ENCODE results near the gene SETBP1.
"Not testable (repeated sequence)": the region's sequence is repeated elsewhere in the genome, so short reads cannot be mapped to it uniquely, and the experiment has no call there.

Gene SETBP1

GRCh38 chr18:44788334-44788733 lies 107.6 kb downstream of the SETBP1 start:
- H3K36me3 Mint-ChIP-seq (ENCODE audit: low read depth) = no peaks in the 10 kb centered on the region
- peaks cover 24% of the 10 kb centered on the region for H3K4me1 Mint-ChIP-seq (ENCODE audit: low read depth)
- no peaks in the 10 kb centered on the region for H3K9me3 Mint-ChIP-seq
- no peak overlapping the region for H3K4me3 Mint-ChIP-seq
- peaks cover 18% of the 10 kb centered on the region for H3K27me3 Mint-ChIP-seq
- no peak overlapping the region for H3K27ac Mint-ChIP-seq

DNA sequence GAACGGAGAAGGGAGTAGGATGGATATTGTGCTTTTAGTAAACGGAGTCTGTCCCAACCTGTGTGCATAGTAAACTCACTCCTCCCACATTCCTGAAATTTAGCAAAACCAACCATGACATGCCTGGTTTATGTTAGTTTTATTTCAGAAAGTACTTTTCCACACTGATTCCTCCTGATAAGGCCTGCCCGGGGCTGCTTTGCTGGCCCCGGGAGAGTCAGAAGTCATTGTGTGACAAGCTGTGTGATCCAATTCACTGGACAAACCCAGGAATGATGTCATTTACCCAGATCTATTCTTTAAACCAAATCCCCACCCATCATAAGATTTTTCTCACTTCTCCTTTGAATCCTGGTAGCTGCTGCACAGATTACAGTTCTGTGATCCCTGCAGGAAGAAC lies 109.0 kb downstream of the SETBP1 start:
- H3K9me3 Mint-ChIP-seq = peaks cover 3% of the 10 kb centered on the region
- no peak overlapping the region for H3K4me3 Mint-ChIP-seq
- H3K4me1 Mint-ChIP-seq (ENCODE audit: low read depth) = peaks cover 27% of the 10 kb centered on the region
- no peaks in the 10 kb centered on the region for H3K36me3 Mint-ChIP-seq (ENCODE audit: low read depth)
- peaks cover 21% of the 10 kb centered on the region for H3K27me3 Mint-ChIP-seq
- no peak overlapping the region for H3K27ac Mint-ChIP-seq

- H3K9me3 Mint-ChIP-seq = peaks cover 3% of the 10 kb centered on the region
- no peaks in the 10 kb centered on the region for H3K36me3 Mint-ChIP-seq (ENCODE audit: low read depth)
- peaks cover 21% of the 10 kb centered on the region for H3K27me3 Mint-ChIP-seq
- H3K4me1 Mint-ChIP-seq (ENCODE audit: low read depth) = peaks cover 39% of the 10 kb centered on the region
- H3K4me3 Mint-ChIP-seq = no peak overlapping the region
- H3K27ac Mint-ChIP-seq = no peak overlapping the region
Measured at GRCh38 chr18:44790860-44791259, 110.2 kb downstream of the SETBP1 start.

- Mint-ChIP-seq H3K27me3 (peaks cover 21% of the 10 kb centered on the region), H3K27ac (no peak overlapping the region)
Measured at GRCh38 chr18:44791520-44791919, 110.8 kb downstream of the SETBP1 start.

DNA sequence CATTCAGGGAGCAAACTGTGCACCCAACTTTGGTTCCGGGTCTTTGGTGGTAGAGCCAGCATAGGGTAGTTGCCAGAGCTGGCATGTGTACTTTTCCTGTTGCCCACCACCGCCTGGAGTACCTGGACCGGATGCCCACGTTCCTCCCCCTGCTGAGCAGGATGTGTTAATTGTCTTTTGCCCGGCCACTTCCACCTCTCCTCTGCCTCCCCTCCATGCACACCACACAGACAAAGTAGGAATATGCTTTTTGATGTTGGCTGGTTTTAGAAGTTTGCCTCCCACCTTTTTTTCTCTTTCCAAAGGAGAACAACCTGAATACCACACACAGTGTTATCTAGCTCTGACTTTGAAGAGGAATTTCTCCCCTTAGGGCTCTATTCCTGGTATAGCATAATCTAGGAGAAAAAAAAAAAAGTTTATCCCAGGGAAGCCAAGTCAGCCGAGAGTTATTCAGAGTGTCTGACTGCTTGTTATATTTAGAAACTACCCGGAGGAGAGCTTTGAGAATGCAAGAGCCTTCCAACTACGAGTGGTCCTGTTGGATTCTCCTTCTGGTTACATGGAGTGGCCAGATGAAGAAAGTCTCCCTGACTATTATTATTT lies 111.9 kb downstream of the SETBP1 start:
- peaks cover 17% of the 10 kb centered on the region for H3K27me3 Mint-ChIP-seq
- H3K4me1 Mint-ChIP-seq (ENCODE audit: low read depth) = peaks cover 40% of the 10 kb centered on the region
- H3K27ac Mint-ChIP-seq = no peak overlapping the region
- peaks cover 3% of the 10 kb centered on the region for H3K9me3 Mint-ChIP-seq
- H3K4me3 Mint-ChIP-seq = no peak overlapping the region
- H3K36me3 Mint-ChIP-seq (ENCODE audit: low read depth) = no peaks in the 10 kb centered on the region

More at GRCh38 chr18:44791520-44791919, 110.8 kb downstream of the SETBP1 start:
- H3K4me1 Mint-ChIP-seq (ENCODE audit: low read depth) = peaks cover 38% of the 10 kb centered on the region
- H3K9me3 Mint-ChIP-seq = peaks cover 3% of the 10 kb centered on the region
- H3K4me3 Mint-ChIP-seq = no peak overlapping the region
- H3K36me3 Mint-ChIP-seq (ENCODE audit: low read depth) = no peaks in the 10 kb centered on the region

DNA sequence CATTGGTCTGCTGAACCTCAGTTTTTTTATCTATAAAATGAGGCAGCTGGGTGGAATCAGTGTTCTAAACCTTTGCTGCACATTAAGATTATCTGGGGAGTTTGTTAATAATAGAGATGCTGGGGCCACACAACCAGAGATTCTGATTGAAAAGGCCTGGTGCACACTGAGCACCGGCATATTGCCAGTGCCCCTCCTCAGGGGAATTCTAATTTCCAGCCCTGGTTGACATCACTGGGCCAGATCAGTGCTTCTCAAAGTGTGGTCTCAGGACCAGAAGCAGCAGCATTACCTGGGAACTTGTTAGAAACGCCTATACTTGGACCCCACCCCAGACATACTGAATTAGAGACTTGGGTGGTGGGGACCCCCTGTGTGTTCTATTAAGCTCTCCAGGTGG lies 112.5 kb downstream of the SETBP1 start:
- Mint-ChIP-seq H3K27ac (no peak overlapping the region), H3K36me3 (ENCODE audit: low read depth) (no peaks in the 10 kb centered on the region)

GRCh38 chr18:44793685-44794084 lies 113.0 kb downstream of the SETBP1 start:
- Mint-ChIP-seq H3K27ac (no peak overlapping the region), H3K4me3 (no peak overlapping the region), H3K9me3 (peaks cover 3% of the 10 kb centered on the region), H3K36me3 (ENCODE audit: low read depth) (peaks cover 3% of the 10 kb centered on the region), H3K4me1 (ENCODE audit: low read depth) (peaks cover 52% of the 10 kb centered on the region), H3K27me3 (peaks cover 12% of the 10 kb centered on the region)

More for the DNA sequence above, 112.5 kb downstream of the SETBP1 start:
- H3K9me3 Mint-ChIP-seq = peaks cover 3% of the 10 kb centered on the region
- peaks cover 15% of the 10 kb centered on the region for H3K27me3 Mint-ChIP-seq
- no peak overlapping the region for H3K4me3 Mint-ChIP-seq
- peaks cover 47% of the 10 kb centered on the region for H3K4me1 Mint-ChIP-seq (ENCODE audit: low read depth)

DNA sequence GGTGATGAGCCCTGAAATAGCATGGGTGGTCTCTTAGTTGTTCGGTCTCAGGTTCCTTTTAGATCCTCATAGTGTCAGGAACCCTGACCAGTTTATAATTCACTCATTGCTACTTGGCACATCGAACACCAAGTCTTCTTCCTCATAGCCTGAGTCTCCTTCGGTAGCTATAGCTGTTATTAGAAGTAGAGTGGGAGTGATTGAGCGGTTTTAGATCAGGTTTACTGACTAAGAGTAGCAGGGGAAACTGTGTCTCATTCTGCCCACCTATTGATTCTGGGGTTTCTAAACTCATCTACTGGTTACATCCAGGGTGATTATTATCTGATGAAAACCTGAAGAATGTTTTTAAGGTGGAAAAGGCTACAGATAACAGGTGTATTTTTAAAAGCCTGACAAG lies 114.6 kb downstream of the SETBP1 start:
- Mint-ChIP-seq H3K4me1 (ENCODE audit: low read depth) (peaks cover 67% of the 10 kb centered on the region), H3K9me3 (peaks cover 5% of the 10 kb centered on the region), H3K4me3 (peak overlapping the region; percentile 62), H3K27ac (peak overlapping the region; percentile 64), H3K36me3 (ENCODE audit: low read depth) (peaks cover 7% of the 10 kb centered on the region), H3K27me3 (peaks cover 7% of the 10 kb centered on the region)

DNA sequence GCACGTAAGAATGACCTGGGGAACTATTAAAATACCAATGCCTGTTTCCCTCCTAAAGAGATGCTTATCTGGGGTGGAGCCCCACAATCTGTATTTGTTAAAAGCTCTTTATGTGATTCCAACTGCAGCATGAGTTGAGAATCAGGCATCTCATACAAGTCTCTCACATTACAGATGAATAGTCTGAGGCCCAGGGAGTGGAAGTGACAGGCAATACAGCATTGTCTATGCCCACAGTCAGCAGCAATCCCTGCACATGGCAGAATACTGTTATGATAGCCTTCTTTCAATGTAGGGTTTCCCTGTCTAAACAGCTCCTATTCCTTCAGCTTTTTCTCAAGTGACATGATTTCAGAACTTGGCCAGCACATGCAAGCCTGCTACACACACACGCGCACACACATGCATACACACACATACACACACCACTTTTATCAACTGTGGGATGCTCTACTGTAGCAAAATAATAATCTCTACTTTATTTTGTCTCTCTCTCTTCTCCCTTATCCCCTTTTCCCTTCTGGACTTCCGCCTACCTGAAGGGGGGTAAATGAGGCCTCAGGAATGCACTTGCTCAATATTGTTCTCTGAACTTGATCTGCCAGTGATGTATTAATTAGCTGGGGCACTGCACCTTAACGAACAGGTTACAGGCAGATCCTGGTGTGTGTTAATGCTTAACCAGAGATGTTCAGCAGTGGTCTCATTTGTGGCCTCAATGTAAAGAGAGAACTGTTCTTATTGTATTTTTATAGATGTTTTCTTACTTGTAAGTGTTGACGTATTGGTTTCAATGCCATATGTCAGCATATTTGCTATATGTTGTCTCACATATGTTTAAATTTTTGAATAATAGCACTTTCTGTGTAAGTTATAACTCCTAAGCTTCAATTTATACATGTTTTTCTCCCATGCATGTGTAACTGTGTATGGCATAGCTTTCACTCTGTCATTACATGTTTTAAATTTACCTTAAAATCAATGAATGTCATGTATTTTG lies 116.0 kb downstream of the SETBP1 start:
- Mint-ChIP-seq H3K4me1 (ENCODE audit: low read depth) (peaks cover 70% of the 10 kb centered on the region), H3K36me3 (ENCODE audit: low read depth) (peaks cover 19% of the 10 kb centered on the region), H3K9me3 (peaks cover 8% of the 10 kb centered on the region), H3K4me3 (no peak overlapping the region), H3K27ac (no peak overlapping the region), H3K27me3 (peaks cover 3% of the 10 kb centered on the region)

DNA sequence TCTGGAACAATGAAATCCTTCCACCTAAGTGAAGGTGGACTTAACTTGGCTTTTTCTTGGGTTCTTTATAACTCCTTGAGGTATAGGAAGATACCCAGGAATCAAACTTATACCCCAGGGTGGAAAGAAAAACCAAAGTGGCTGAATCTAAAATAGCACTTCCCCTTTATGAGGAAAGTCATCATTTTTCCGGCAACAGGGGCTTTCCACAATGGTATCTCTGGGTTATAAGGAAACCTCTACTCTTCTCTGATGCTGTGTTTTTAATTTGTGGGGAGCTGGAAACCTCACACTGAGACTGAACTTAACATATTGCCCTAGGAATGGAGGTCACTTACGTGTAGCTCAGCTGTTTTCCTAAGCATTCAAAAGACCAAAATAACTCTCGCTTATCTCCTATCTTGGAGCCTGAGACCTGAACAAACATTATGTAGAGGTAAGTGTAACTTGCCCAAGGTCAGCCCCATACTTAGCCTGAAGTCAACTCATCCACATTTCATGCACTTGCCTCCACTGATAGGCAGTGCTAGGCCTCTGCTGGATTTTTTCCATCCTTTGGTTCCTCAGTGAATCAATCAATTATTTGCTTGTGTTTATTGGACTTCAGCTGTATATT lies 117.9 kb downstream of the SETBP1 start:
- Mint-ChIP-seq H3K27ac (peak overlapping the region; percentile 92), H3K4me3 (peak overlapping the region; percentile 47), H3K36me3 (ENCODE audit: low read depth) (peaks cover 30% of the 10 kb centered on the region)

GRCh38 chr18:44799382-44799906 lies 118.8 kb downstream of the SETBP1 start:
- H3K4me1 Mint-ChIP-seq (ENCODE audit: low read depth) = peaks cover 93% of the 10 kb centered on the region
- no peaks in the 10 kb centered on the region for H3K27me3 Mint-ChIP-seq
- peaks cover 5% of the 10 kb centered on the region for H3K9me3 Mint-ChIP-seq
- peak overlapping the region; percentile 2 for H3K4me3 Mint-ChIP-seq
- H3K36me3 Mint-ChIP-seq (ENCODE audit: low read depth) = peaks cover 32% of the 10 kb centered on the region
- H3K27ac Mint-ChIP-seq = peak overlapping the region; percentile 92

More for the DNA sequence above, 117.9 kb downstream of the SETBP1 start:
- peaks cover 88% of the 10 kb centered on the region for H3K4me1 Mint-ChIP-seq (ENCODE audit: low read depth)
- H3K9me3 Mint-ChIP-seq = peaks cover 8% of the 10 kb centered on the region
- H3K27me3 Mint-ChIP-seq = peaks cover 3% of the 10 kb centered on the region

DNA sequence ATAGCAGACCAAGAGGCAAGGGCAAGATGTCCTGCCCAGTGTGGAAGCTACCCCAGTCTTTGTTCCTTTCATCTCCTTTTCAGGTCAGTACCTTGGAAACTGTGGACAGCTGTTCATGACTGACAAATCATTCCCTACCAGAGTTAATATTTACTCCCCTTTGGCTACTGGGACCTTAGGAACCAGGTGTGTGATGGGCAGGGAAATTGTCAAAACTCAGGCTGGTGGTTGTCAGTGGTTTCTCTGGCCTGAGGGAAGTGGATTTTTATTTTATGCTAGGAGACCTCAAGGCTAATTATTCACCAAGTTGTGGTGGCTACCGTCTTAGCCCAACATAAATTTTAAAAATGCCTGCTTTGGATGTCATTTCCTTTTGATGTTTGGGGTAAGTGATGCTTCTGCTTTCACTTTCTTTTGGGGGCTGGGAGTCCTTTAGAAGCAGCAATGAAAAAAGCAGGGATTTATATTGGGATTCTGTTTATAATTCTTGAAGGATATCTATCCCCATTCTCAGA lies 119.3 kb downstream of the SETBP1 start:
- Mint-ChIP-seq H3K36me3 (ENCODE audit: low read depth) (peaks cover 32% of the 10 kb centered on the region), H3K27me3 (no peaks in the 10 kb centered on the region), H3K4me3 (peak overlapping the region; percentile 44), H3K9me3 (peaks cover 5% of the 10 kb centered on the region), H3K27ac (peak overlapping the region; percentile 92), H3K4me1 (ENCODE audit: low read depth) (peaks cover 93% of the 10 kb centered on the region)

DNA sequence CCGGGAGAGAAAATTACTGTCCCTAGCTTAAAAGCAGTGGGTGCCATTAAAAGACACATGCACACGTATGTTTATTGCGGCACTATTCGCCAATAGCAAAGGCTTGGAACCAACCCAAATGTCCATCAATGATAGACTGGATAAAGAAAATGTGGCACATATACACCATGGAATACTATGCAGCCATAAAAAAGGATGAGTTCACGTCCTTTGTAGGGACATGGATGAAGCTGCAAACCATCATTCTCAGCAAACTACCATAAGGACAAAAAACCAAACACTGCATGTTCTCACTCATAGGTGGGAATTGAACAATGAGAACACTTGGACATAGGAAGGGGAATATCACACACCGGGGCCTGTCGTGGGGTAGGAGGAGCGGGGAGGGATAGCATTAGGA lies 120.1 kb downstream of the SETBP1 start:
- not testable (repeated sequence) for H3K27me3 Mint-ChIP-seq, H3K9me3 Mint-ChIP-seq, H3K27ac Mint-ChIP-seq, H3K4me3 Mint-ChIP-seq
- Mint-ChIP-seq H3K36me3 (ENCODE audit: low read depth) (peaks cover 32% of the 10 kb centered on the region), H3K4me1 (ENCODE audit: low read depth) (peaks cover 91% of the 10 kb centered on the region)

DNA sequence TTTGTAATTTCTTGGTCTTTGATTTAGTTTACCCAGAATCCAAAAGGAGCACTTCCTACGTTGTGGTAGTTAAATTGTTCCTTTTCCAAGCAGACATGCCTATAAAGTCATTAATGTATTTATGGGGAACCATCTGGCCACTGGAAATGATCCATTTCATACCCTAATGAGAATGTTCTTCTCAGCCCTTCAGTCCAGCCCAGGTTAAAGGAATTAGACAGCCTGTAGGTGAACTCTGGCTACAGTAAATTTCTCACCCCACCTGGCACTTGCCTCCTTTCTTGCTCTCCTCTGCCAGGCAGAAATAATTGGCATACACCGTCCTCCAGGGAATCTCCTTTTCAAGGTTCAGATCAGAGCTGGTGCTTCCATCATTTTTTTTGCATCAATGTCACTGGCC lies 121.1 kb downstream of the SETBP1 start:
- Mint-ChIP-seq H3K27ac (peak overlapping the region; percentile 3), H3K27me3 (no peaks in the 10 kb centered on the region), H3K4me3 (no peak overlapping the region), H3K9me3 (peaks cover 5% of the 10 kb centered on the region), H3K4me1 (ENCODE audit: low read depth) (peaks cover 90% of the 10 kb centered on the region), H3K36me3 (ENCODE audit: low read depth) (peaks cover 32% of the 10 kb centered on the region)
